Measurements from ENCODE around the gene SPECC1L.

Gene SPECC1L

GRCh38 chr22:24380905-24381230 is 110.2 kb downstream of the SPECC1L start:
- DNase-seq (ENCODE audit: insufficient read length, low spot score) (no peak), FAIRE-seq (no peak)
- no peak for TF ChIP-seq POU2F2 (IDR thresholded peaks at IDR 0.05; ENCODE audit: low read depth, low read length)
- TF ChIP-seq POLR2AphosphoS5 (IDR thresholded peaks at IDR 0.05; ENCODE audit: low read depth, low read length): no peak
- no peak for TF ChIP-seq POLR2A (IDR thresholded peaks at IDR 0.05; ENCODE audit: low read depth, low read length)
- TF ChIP-seq PAX5 (IDR thresholded peaks at IDR 0.05; ENCODE audit: insufficient read depth, low read length, severe bottlenecking): no peak
- TF ChIP-seq TAF1 (IDR thresholded peaks at IDR 0.05; ENCODE audit: low read depth, low read length): no peak
- no peak for TF ChIP-seq SPI1 (IDR thresholded peaks at IDR 0.05; ENCODE audit: low read depth, low read length)

GRCh38 chr22:24383061-24383460 is 112.4 kb downstream of the SPECC1L start:
- FAIRE-seq (no peak), DNase-seq (ENCODE audit: insufficient read length, low spot score) (no peak)
- TF ChIP-seq POLR2A (IDR thresholded peaks at IDR 0.05; ENCODE audit: low read depth, low read length) (no peak), PAX5 (IDR thresholded peaks at IDR 0.05; ENCODE audit: insufficient read depth, low read length, severe bottlenecking) (no peak), POU2F2 (IDR thresholded peaks at IDR 0.05; ENCODE audit: low read depth, low read length) (no peak), SPI1 (IDR thresholded peaks at IDR 0.05; ENCODE audit: low read depth, low read length) (no peak), POLR2AphosphoS5 (IDR thresholded peaks at IDR 0.05; ENCODE audit: low read depth, low read length) (no peak), TAF1 (IDR thresholded peaks at IDR 0.05; ENCODE audit: low read depth, low read length) (no peak)

- TF ChIP-seq SPI1 (IDR thresholded peaks at IDR 0.05; ENCODE audit: low read depth, low read length) (no peak), TAF1 (IDR thresholded peaks at IDR 0.05; ENCODE audit: low read depth, low read length) (no peak), PAX5 (IDR thresholded peaks at IDR 0.05; ENCODE audit: insufficient read depth, low read length, severe bottlenecking) (no peak), POU2F2 (IDR thresholded peaks at IDR 0.05; ENCODE audit: low read depth, low read length) (no peak), POLR2A (IDR thresholded peaks at IDR 0.05; ENCODE audit: low read depth, low read length) (no peak), POLR2AphosphoS5 (IDR thresholded peaks at IDR 0.05; ENCODE audit: low read depth, low read length) (no peak)
- no peak for DNase-seq (ENCODE audit: insufficient read length, low spot score)
- no peak for FAIRE-seq
Observed at GRCh38 chr22:24384131-24384530, 113.5 kb downstream of the SPECC1L start.

- TF ChIP-seq SPI1 (IDR thresholded peaks at IDR 0.05; ENCODE audit: low read depth, low read length) (no peak), POLR2AphosphoS5 (IDR thresholded peaks at IDR 0.05; ENCODE audit: low read depth, low read length) (no peak), POLR2A (IDR thresholded peaks at IDR 0.05; ENCODE audit: low read depth, low read length) (no peak), PAX5 (IDR thresholded peaks at IDR 0.05; ENCODE audit: insufficient read depth, low read length, severe bottlenecking) (no peak), TAF1 (IDR thresholded peaks at IDR 0.05; ENCODE audit: low read depth, low read length) (no peak), POU2F2 (IDR thresholded peaks at IDR 0.05; ENCODE audit: low read depth, low read length) (no peak)
- DNase-seq (ENCODE audit: insufficient read length, low spot score): no peak
- FAIRE-seq: no peak
Observed at GRCh38 chr22:24386937-24387471, 116.4 kb downstream of the SPECC1L start.

GRCh38 chr22:24389680-24390079 is 119.0 kb downstream of the SPECC1L start:
- TF ChIP-seq POLR2A (IDR thresholded peaks at IDR 0.05; ENCODE audit: low read depth, low read length) (no peak), TAF1 (IDR thresholded peaks at IDR 0.05; ENCODE audit: low read depth, low read length) (no peak), POU2F2 (IDR thresholded peaks at IDR 0.05; ENCODE audit: low read depth, low read length) (no peak), SPI1 (IDR thresholded peaks at IDR 0.05; ENCODE audit: low read depth, low read length) (no peak)
- no peak for DNase-seq (ENCODE audit: insufficient read length, low spot score)
- FAIRE-seq: no peak

- FAIRE-seq (no peak), DNase-seq (ENCODE audit: insufficient read length, low spot score) (no peak)
- no peak for TF ChIP-seq TAF1 (IDR thresholded peaks at IDR 0.05; ENCODE audit: low read depth, low read length)
- no peak for TF ChIP-seq POLR2AphosphoS5 (IDR thresholded peaks at IDR 0.05; ENCODE audit: low read depth, low read length)
- TF ChIP-seq PAX5 (IDR thresholded peaks at IDR 0.05; ENCODE audit: insufficient read depth, low read length, severe bottlenecking): no peak
- no peak for TF ChIP-seq POLR2A (IDR thresholded peaks at IDR 0.05; ENCODE audit: low read depth, low read length)
- no peak for TF ChIP-seq POU2F2 (IDR thresholded peaks at IDR 0.05; ENCODE audit: low read depth, low read length)
- TF ChIP-seq SPI1 (IDR thresholded peaks at IDR 0.05; ENCODE audit: low read depth, low read length): no peak
Observed at GRCh38 chr22:24390156-24390555, 119.5 kb downstream of the SPECC1L start.

GRCh38 chr22:24390576-24390975 is 119.9 kb downstream of the SPECC1L start:
- DNase-seq (ENCODE audit: insufficient read length, low spot score) (no peak), FAIRE-seq (no peak)
- TF ChIP-seq PAX5 (IDR thresholded peaks at IDR 0.05; ENCODE audit: insufficient read depth, low read length, severe bottlenecking) (no peak), POU2F2 (IDR thresholded peaks at IDR 0.05; ENCODE audit: low read depth, low read length) (no peak), POLR2A (IDR thresholded peaks at IDR 0.05; ENCODE audit: low read depth, low read length) (no peak), POLR2AphosphoS5 (IDR thresholded peaks at IDR 0.05; ENCODE audit: low read depth, low read length) (no peak), SPI1 (IDR thresholded peaks at IDR 0.05; ENCODE audit: low read depth, low read length) (no peak), TAF1 (IDR thresholded peaks at IDR 0.05; ENCODE audit: low read depth, low read length) (no peak)

GRCh38 chr22:24391836-24392217 is 121.2 kb downstream of the SPECC1L start:
- TF ChIP-seq PAX5 (IDR thresholded peaks at IDR 0.05; ENCODE audit: insufficient read depth, low read length, severe bottlenecking) (no peak), POU2F2 (IDR thresholded peaks at IDR 0.05; ENCODE audit: low read depth, low read length) (no peak), SPI1 (IDR thresholded peaks at IDR 0.05; ENCODE audit: low read depth, low read length) (no peak), TAF1 (IDR thresholded peaks at IDR 0.05; ENCODE audit: low read depth, low read length) (no peak), POLR2AphosphoS5 (IDR thresholded peaks at IDR 0.05; ENCODE audit: low read depth, low read length) (no peak), POLR2A (IDR thresholded peaks at IDR 0.05; ENCODE audit: low read depth, low read length) (no peak)
- FAIRE-seq (no peak), DNase-seq (ENCODE audit: insufficient read length, low spot score) (no peak)

GRCh38 chr22:24392218-24392931 is 121.7 kb downstream of the SPECC1L start:
- TF ChIP-seq POLR2A (IDR thresholded peaks at IDR 0.05; ENCODE audit: low read depth, low read length): no peak
- TF ChIP-seq POU2F2 (IDR thresholded peaks at IDR 0.05; ENCODE audit: low read depth, low read length): no peak
- TF ChIP-seq TAF1 (IDR thresholded peaks at IDR 0.05; ENCODE audit: low read depth, low read length): no peak
- no peak for TF ChIP-seq SPI1 (IDR thresholded peaks at IDR 0.05; ENCODE audit: low read depth, low read length)
- TF ChIP-seq PAX5 (IDR thresholded peaks at IDR 0.05; ENCODE audit: insufficient read depth, low read length, severe bottlenecking): no peak
- TF ChIP-seq POLR2AphosphoS5 (IDR thresholded peaks at IDR 0.05; ENCODE audit: low read depth, low read length): no peak
- DNase-seq (ENCODE audit: insufficient read length, low spot score) (no peak), FAIRE-seq (no peak)
